ENCODE measurements around the gene ABHD16A.

ABHD16A gene

DNA sequence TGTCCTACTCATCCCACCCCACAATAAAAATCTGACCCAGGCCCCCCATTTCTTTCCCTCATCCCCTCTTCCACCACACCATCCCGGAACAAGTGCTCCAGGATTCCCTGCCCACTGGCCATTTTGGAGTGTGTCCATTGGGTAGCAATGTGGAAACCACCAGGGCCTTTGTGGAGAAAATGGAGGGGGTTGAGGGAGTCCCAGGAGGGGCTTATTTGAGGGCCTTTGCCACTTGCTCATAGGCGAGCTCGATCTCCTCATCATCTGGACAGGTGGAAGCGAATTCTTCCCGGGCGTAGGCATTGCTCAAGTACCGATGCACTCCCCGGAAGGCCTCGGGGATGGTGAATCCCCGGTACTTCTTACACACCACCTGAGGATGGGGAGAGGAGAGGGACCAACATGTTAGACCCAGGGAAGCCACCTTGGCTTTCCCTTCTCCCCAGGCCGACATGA lies 27.5 kb upstream of the ABHD16A start:
- no peak for DNase-seq

GRCh38 chr6:31729979-31730630 lies 27.0 kb upstream of the ABHD16A start:
- DNase-seq: no peak

DNA sequence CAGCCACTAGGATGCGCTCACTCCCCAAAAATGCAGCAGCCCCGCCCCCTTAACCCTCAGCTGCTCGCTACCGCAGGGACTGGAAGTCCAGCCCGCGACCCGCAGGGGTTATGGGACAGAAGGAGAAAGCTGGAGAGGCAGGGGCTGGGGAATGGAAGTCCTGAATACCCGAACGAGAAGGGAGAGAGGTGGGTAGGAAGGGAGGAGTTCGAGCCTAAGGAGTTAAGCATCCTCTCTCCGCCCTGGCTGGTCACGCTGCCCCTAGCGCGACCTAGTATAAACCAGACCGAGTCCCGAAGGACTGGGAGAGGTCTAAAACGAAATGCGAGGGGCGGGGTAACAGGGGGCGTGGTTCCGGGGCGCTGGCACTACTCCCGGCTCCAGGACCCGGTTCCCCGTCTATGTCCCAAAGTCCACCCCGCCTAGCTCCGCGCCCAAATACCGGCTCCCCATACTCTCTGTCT lies 26.4 kb upstream of the ABHD16A start:
- no peak for DNase-seq

DNA sequence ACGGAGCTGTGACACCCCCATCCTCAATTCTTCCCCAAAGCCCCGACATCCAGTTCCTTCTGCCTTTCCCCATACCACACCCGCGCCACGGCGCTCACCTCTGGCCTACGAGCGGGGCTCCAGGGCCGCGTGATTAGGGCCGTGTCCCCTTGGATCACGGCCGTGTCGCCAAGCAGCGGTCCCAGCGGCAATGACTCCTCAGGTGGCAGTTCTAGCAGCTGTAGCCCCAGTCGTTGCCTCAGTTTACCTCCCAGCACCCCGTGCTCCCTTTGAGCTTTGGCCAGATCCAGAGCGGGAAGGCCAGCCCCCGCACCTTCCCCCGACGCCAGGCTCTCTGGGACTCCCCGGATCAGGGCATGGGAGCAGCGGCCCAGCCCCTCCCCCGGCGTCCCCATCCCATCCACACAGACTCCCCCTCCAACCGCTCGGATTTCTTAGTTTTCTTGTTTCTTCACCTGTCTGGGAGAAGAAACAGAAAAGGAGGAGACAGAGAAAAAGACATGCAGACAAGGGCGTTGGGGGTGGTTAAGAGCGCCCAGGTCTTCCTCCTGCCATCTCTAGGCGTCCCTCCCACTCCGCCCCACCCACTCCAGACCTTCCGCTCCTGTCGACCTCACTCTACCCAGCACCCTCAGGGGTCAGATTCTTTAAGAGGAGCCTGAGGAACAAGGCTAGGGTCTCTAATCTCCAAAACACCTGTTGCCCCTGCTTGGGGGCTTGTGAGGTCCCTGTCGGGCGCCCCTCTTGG lies 25.8 kb upstream of the ABHD16A start, which contains the start of gene DDAH2:
TSS of gene DDAH2 (minus strand) at position 533 of the 748 bp plus-strand sequence. CDS start at position 395, 138 bp downstream.
- DNase-seq: no peak

GRCh38 chr6:31727717-31728671 lies 24.9 kb upstream of the ABHD16A start:
- DNase-seq: no peak

- DNase-seq: no peak
Measured at GRCh38 chr6:31727034-31727716, 24.1 kb upstream of the ABHD16A start.

DNA sequence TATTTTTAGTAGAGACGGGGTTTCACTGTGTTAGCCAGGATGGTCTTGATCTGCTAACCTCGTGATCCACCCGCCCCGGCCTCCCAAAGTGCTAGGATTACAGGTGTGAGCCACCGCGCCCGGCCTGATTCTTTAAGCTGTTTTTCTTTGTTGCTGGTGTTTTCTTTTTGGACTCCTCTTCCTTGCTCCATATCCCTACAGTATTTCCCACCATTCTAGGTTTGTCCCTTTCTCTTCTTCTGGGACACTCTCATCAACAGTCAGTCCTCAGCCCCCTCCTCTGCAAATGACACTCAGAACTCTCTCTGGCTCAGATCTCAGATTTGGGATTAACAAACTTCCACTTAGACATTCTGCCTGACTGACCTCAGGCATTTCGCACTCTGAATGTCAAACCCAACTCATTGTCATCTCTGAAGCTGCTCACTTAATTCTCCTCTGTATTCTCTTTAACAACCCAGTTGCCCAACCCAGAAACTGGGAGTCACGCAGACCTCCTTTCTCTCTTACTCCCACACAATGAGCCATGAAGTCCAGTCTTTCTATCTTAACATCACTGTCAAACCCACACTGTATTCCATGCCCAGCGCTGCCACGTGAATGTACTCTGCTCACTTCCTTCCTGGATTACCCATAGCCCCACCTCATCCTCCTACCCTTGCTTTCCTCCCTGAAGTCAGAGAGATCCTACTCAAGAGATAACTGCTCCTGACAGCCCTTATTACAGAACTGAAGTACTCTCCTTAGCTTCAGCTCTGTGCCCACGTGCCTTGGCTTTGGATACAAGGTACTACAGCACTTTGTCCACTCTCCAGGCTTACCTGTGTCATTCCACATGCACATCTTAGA lies 22.6 kb upstream of the ABHD16A start:
- no peak for DNase-seq

GRCh38 chr6:31723980-31724691 lies 21.0 kb upstream of the ABHD16A start:
- no peak for DNase-seq

- no peak for DNase-seq
Measured at GRCh38 chr6:31723245-31723979, 20.3 kb upstream of the ABHD16A start, which contains the start of gene MPIG6B. Gene MPIG6B, plus strand, starts transcription at chr6:31723373. Its CDS starts 11 bp downstream, at chr6:31723384.

DNA sequence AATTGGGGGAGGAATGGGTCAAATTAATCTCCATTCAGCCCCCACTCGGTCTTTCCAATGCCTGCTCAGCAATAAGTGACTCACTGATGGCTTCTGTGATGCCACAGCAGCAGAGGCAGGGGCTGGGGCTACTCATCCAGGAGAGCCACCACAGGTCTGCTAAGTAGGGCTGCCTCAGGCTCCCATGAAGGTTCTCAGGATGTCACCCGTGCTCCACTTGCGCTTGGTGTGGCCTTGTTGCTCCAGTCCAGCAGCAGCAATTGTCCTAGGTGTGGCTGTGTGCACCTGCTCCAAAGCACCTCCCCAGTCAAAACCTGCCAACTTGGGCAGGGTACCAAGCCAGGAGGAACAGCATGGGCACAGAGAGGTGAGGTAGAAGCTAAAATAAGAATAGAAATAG lies 19.0 kb upstream of the ABHD16A start:
- DNase-seq: no peak

- no peak for DNase-seq
Measured at GRCh38 chr6:31721351-31722020, 18.4 kb upstream of the ABHD16A start, which contains the start of gene LY6G6C. Gene LY6G6C, minus strand, starts transcription at chr6:31721746. Its CDS starts 67 bp downstream, at chr6:31721679.

DNA sequence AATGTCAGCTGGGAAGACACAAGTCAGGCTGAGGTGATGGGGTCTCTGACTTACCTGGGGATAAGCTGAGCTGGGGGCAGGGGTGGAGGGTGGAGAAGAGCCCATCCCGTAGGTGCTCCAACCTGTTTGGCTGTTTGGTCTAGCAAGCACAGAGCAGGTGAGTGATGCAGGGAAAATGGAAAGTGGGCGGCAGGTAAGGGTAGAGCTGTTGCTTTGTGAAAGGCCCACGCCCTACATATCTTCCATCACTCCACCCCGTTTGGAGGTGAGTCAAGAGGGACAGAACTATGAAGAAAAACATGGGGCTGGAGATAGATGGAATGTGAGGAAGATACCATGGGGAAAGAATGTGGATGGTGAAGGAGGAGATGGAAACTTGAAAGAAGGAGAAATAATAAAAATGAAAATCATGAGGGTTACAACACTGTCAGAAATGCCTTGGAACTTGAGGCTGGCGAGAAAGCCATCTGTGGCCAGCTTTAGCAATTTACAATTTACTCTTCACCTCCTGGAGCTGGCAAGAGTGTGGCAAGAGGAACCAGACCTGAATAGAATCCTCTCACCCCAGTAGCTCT lies 17.2 kb upstream of the ABHD16A start:
- no peak for DNase-seq

DNA sequence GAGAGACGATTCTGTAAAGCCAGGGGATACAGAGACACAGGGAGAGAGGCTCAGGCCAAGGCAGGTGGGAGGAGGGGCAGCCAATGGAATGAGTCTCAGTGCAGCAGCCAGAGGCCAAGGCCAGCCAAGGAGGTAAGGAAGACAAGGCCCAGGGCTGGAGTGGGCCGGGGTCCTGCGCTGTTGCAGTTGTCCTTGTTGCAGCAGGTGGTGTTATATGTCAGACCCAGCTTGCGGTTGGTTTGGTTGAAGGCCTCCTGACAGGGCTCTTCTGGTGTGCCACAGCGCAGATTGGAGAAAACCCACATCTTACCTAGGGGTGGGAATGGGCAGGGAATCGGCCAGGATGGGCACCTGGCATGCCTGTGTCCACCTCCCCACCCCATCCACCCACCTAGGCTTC lies 15.9 kb upstream of the ABHD16A start:
- no peak for DNase-seq

GRCh38 chr6:31718265-31718664 lies 15.1 kb upstream of the ABHD16A start:
- peak; percentile 94 for DNase-seq

GRCh38 chr6:31717499-31718222 lies 14.5 kb upstream of the ABHD16A start:
- no peak for DNase-seq

DNA sequence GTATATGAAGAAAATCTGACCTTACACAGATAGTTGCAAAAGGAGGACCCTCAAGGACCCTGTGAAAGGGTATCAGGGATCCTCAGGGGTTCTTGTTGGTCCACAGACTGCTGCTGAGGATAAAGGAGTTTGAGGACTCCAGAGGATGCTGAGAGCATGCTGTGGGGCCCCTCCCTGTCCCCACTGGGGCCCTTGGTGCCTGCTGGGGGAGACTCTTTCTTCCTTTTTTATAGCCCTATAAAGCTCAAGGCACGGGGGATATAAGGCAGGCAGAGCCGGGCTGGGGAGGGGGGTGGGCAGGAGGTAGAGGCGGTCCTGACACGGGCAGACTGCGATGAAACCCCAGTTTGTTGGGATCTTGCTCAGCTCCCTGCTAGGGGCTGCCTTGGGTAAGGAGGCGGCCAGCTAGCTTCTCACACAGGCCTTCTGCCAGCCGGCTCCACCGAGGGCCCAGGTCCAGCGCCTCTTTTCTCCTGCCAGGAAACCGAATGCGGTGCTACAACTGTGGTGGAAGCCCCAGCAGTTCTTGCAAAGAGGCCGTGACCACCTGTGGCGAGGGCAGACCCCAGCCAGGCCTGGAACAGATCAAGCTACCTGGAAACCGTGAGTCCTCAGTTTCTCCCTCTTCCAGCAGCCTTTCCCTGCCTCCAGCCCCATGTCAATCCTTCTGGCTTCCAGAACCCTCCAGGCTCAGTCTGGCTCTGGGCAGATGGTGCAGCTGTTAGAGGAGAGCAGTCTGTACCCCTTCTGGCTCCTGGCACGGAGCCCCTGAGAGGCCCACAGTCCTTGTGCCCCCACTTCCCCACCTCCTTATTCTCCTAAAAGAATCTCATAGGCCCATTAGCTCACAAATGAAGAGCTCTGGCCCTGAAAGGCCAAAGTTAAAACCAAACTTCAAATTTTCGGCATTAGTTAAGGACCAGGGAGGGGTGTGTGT lies 12.2 kb upstream of the ABHD16A start, which contains the start of gene LY6G6D:
TSS of gene LY6G6D (plus strand) at position 327 of the 937 bp plus-strand sequence. CDS start at position 335, 8 bp downstream.
- no peak for DNase-seq
